ENCODE measurements around the gene NEDD4L.
"Not testable (repeated sequence)": the region's sequence is repeated elsewhere in the genome, so short reads cannot be mapped to it uniquely, and the experiment has no call there.

Gene NEDD4L

DNA sequence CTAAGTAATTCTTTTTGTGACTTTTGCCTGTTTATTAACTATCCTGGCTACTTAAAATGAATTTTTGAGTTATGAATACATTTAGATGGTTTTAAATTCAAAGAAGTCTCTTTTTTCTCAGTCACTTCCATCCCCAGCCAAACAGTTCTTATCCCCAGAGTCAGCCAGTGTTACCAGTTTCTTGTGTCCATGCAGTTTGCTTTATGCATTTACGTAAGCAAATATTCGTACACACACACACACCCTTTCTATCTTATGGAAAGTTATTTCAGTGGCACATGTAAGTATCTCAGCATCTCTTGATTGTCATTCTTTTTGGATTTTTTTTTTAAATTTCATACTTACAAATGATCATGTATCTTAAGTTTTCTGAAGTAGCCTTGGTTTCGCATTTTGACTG, 113.2 kb downstream of the NEDD4L start:
- DNase-seq (ENCODE audit: low spot score) = no peak

DNA sequence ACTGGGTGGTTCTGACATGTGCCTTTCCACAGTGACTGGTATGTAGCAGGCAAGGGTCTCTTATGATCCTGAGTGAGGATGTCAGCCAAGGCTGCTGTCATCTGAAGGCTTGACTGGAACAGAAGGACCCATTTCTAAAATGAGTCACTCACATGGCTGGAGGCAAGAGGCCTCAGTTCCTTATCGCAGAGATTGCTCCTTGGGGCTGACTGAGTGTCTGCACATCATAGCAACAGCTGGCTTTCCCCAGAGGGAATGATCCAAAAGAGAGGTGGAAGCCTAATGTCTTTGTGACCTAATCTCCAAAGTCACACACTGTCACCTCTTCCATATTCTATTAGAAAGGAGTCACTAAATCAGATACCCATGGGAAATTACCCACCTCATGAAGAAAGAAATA, 114.0 kb downstream of the NEDD4L start:
- no peak for DNase-seq (ENCODE audit: low spot score)

DNA sequence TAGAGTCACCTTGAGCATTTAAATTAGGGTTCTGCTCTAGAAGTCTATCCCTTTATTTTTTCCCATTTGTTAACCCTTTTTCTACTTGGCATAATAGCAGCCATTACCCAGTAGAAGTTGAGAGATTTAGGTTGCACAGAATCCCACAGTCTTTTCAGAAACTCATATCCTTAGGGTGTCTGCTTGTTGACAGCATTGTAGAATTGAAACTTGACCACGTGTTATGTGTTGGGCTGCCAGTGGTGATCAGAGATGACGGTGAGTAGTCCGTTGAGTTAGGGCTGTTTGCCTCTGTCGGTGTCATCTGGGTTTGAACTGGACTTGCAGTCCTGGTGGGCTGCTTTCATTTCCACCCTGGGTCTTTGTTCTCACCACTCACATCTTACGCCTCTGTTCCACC, 114.4 kb downstream of the NEDD4L start:
- DNase-seq (ENCODE audit: low spot score) = no peak

DNA sequence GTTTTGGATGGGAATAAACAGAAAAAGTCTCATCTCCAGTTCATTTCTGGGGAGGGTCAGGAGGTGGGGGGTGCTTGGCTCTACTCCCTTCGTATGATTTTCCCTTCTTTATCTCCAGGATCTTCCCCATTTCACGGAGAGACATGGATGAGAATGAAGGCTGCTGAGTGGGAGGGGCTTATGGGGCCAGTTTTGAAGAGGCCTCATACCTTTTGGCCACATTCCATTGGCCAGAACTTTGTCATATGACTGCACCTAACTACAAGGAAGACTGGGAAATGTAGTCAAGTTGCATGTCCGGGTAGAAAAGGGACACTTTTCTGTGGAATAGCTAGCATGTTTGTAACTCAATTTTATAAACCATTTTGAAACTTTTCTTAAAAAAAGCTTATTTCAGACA, 117.6 kb downstream of the NEDD4L start:
- DNase-seq (ENCODE audit: low spot score) = no peak

DNA sequence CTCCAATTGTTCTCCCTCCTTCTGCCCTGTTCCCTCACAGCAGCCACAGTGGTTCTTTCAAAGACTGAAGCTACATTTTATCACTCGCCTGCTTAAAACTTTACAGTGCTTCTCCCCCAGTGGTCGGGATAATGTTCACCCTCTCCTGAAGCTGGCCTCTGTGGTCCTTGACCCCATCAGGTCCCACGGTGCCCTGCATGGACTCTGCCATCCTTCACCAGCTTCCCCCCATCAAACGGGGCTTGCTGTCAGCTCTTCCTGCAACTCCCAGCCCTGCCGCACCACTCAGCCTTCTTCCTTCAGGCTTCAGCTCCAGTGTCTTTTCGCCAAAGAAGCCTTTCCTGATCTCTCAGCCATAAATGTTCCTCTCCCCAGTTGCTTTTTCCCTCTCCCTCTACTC, 118.1 kb downstream of the NEDD4L start:
- DNase-seq (ENCODE audit: low spot score) = no peak

DNA sequence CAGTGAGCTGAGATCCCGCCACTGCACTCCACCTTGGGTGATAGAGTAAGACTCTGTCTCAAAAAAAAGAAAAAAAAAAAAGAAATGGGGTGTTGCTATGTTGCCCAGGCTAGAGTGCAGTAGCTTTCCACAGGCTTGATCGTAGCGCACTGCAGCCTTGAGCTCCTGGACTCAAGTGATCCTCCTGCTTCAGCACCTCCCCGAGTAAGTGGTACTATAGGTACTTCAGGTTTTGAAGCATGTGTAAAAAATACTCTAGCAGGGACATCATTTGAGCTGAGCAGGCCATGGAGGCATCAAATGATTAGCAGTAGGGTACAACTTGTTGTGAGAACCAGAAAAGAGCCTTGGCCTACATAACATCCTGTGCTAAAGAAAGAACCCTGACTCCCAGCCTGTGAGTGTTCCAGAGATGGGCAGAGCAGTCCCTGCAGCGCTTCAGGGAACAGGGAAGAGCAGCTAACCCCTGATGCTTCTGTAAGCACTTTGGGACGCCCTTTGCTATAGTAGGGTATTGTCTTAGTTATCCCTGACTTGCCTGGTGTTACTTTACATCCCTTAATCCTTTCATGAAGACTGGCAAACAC, 119.1 kb downstream of the NEDD4L start:
- no peak for DNase-seq (ENCODE audit: low spot score)

DNA sequence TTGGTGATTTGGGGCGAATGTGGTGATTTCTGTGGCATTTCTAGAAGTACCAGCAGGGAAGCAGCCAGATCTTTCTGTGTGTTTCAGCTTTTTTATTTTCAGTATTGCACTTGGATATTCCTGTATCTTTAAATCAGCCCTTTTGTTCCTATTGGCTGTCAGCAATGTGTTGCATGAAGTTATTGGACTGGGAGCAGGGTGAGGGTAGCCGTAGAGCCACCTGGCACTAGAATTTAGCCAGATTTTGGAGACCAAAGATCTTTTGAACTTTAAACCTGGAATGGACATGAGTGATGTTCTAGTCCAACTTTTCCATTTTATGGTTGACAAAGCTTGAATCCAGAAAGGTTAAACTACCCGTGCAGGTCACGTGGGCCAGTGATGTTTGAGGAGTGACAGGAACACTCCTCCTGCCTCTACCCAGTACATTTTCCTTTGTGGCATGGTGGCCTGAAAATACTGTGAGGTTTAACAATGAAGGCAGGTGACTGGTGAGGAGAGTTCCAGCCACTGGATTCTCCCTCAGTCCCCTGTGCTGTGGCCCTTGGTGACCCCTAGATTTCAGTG, 122.3 kb downstream of the NEDD4L start:
- DNase-seq (ENCODE audit: low spot score) = no peak

DNA sequence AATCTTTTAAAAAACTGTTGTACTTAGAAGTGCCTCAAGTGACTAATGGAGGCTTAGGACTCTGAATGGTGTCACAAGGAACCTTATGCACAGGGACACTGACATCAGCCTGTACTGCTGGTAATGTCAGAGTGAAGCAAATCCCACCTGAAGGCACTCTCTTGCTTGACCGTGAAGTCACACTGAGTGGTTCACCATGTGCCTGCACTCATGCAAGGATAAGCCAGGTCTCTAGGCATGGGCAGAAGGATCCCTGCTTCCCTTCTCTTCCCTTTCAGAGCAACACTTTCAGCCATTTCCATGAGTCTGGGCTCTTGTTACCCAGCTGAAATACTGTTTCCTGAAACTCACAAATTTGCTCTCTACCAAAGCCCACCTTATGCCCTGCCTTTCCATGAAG, 123.0 kb downstream of the NEDD4L start:
- no peak for DNase-seq (ENCODE audit: low spot score)

DNA sequence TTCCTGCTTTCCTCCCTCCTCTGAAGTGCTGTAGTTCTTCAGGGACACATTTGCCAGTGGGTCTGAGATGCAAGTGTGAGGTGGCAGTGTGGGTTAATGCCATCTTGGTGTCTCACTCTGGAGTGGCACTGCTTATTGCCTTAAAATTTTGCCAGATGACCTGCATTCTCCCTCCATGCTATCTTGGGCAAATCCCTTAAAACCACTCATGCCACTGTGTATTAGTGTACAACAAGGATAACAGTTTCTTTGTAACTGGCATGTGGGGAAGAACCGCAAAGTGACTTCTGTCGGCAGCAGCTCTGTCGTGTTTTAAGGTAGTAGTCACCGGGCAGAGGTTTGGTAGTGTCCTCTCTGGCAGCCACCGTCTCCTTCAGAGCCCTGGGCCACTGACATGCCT, 124.2 kb downstream of the NEDD4L start:
- no peak for DNase-seq (ENCODE audit: low spot score)

DNA sequence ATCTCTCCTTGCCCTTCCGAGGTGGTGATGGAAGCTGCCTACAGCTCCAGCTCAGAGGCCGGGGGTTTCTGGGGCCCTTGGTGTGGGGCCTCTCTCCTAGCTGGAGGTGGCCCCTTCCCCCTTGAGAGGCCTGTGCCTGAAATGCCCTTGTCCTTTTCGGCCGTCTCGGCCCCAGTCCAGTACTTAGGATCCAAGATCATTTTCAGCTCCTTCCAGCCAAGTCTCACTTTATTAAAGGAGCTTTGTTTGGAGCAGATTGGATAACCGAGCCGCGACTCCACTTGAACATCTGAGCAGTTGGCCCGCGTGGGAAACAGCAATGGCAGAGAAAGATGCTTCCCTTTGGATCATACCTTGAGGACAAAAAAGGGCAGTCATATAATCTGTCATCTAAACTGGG, 125.0 kb downstream of the NEDD4L start:
- DNase-seq (ENCODE audit: low spot score) = no peak

DNA sequence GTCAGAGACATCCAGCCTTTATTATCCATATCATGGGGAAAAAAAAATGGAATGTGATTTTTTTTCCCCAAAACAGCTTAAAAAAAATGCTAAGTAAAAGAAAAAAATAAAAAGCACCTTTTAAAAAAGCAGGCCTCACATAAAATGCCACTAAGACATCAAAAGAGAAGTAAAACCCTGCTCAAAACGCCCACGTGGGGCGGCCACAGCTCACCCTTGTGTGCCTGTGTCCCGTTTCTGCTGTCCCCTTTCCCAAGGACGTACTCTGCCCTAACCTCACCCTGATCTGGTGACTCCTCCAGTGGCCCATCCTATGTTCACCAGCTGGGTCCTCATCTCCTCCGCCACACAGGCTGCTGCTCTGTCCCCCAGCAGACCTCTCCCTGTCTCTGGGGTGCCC, 125.4 kb downstream of the NEDD4L start:
- no peak for DNase-seq (ENCODE audit: low spot score)

DNA sequence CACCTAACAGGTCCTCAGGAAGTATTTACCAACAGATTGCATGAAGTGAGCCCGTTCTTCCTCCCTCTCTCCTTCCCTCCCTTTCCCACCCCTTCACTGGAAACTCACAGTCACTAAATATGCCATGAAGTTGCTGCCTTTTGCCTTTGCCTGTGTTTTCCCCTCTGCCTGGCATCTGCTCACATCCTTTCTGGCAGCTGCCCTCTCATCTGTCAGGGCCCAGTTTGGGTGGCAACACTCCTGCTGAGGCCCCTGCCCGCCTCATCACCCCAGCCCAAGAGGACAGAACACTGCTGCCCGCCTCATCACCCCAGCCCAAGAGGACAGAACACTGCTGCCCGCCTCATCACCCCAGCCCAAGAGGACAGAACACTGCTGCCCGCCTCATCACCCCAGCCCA, 126.0 kb downstream of the NEDD4L start:
- not testable (repeated sequence) for DNase-seq (ENCODE audit: low spot score)

DNA sequence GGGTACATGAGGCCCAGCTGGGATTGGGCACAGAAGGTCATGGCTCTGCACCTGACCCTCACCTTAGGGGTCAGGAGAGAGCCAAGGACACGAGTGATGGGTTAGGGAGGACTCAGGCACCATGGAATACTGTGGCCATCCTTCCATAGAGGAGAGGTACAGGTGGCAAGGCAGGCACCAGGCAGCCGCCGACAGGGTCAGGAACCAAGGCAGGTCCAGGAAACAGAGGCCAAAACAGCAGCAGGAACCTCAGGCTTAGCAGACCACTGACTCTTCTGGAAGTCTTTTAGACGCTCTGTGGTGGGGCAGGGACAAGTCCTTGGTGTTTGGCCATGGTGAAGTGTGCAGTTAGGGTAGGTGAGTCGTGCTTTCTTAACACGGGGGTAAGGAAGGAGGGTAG, 128.0 kb downstream of the NEDD4L start:
- DNase-seq (ENCODE audit: low spot score) = no peak

DNA sequence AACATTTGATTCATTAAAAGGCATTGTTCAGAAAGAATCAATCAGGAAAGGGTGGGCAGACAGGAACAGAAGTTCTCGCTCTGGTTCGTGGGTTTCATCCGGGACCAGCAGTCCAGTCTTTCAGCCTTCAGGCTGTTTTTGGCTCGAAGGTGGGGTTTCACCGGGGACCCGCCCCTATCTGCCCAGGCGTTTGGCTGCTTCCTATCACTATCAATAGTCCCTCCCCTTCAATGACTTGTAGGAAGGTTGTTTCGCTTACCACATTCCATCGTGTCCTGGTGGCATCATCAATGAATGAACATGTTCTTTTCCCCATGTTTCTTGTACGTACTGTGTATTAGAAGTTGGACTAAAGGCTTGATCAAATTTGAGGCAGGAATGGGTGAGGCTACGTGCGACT, 130.3 kb downstream of the NEDD4L start:
- DNase-seq (ENCODE audit: low spot score) = no peak

DNA sequence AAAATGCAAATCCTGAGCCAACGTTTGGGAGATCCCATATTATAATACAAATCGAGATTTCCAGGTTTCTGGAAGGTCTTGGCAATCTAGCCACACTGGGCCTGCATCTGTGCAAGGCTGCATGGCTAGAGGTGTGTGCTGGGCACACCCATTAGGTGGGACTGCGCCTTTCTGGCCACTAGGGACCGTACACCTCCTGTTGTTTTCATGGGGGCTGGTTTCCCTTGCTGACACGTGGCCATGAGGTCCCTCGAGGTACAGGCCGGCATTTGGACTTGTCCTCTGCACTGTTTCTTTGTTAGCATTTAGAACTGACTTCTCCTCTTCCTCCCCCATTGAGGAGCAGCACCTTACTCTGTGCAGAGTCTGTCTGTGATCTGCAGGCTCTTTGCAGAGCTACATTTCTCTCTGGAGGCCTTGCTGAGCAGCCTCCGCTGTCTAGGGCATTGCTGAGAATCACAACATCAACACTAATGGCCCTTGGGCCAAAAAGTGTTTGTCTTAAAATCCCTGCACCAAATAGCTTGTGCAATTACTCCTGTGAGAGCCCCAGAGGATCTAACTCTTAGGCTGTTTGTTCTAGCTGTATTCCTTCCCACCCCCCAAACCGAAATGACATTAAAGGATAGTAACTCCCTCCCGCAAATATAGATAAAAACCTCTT, 131.2 kb downstream of the NEDD4L start:
- no peak for DNase-seq (ENCODE audit: low spot score)

DNA sequence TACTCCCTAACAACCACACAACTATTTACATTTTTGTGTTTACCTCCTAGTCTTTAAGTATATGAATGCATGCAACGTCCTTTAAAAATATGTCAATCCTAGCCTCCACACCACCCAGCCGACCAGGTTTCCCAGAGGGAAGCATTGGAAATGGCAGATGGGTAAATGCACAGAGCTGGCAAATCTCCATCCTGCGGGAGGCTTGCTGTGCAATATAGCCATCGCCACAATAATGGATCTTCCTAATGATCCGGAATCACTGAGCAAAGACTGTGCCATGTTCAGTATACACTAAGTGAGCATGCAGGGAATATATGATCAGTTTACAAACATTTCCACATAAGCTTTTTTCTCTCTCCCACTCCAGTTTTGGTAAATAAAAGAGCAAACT, 131.8 kb downstream of the NEDD4L start:
- DNase-seq (ENCODE audit: low spot score) = no peak

DNA sequence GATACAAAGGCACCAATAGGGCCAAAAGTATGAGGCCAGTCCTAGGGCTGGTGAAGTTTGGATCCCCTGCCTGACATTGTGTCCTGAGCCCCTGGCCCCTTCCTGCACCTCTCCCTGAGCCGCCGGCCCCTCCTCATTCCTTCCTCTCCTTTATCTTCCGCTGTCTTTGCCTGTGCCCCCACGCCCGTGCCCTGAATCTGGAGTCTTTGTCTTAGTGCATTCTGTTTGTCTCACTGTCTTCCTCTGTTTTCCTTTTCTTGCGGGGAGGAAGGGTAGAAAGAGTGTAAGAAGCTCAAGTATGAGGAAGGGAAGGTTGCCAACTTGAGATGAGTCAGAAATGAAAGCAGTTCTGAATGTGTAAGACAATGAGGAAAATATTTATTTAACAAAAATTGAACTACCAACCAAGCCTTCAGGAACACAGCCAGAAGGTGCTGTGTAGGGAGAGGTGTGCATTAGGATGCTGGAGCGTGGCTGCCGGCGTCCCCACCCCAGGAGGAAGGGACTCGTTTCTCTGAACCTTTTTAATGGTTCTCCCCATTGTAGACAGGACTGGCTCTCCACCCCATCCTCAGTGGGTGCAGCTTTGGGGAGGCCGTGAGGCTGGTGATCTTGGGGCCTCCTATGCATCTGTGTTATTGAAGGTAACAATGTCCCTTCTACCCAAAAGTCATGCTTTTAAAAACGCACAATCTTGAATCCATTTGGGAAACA, 133.1 kb downstream of the NEDD4L start:
- DNase-seq (ENCODE audit: low spot score) = no peak

DNA sequence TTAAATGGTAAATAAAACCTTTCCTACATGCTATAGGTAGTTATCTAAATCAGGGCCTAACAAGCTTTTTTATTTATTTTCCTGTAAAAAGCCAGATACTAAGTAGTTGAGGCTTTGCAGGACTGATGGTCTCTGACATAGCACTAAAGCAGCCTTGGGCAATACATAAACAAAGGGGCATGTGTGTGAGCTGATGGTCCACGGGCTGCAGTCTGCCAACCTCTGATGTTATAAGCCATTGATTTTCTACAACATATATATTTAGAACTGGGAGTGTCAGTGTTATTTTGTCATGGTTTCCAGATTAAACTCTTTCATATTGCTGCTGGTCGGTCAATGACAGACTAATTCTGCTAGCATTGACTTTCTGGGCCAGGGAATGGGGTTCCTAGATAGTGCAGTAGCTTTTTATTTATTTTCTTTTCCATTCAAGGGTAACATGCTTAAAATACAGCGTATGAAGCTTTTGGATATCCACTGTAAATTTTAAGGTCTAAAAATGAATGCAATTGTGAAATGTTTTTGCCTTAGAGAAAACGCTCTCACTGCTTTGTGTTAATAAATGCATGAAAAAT, 134.0 kb downstream of the NEDD4L start:
- DNase-seq (ENCODE audit: low spot score) = no peak

DNA sequence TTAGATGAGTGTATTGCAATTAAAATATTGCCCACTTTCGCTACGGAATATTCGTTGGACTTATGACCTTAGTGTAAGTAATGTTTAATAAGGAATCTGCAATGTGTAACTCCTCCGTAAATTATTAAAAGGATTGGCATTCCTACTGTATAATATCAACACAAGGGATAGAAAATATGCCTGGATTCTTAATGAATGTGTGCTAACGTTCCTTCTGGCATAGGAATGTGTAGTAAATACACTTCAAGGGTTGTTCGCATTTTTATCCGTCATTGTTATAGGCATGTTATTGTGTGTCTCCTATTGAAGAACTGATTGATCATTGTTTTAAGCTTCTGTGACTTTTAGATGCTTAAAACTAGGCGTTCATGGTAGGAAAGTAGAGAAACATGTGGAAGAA, 134.5 kb downstream of the NEDD4L start:
- DNase-seq (ENCODE audit: low spot score) = no peak

DNA sequence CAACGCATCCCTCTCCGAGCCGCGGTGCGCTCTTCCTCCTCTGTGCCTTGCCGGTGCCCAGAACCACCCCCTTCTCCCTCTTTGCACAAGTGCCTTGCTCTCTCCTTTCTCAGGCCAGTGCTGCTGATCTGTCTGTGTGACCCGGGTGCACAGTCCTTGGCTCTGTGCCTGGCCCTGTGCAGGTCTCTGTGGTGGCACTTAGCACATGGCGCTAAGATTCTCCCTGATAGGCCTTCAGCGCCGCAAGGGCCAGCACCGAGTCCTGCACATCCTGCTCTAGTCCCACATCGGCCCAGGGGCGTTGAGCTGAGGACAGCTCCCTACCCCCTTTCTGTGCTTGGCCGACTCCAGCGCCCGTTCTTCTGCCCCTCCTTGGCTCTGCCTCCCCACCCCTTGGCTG, 136.1 kb downstream of the NEDD4L start:
- no peak for DNase-seq (ENCODE audit: low spot score)

DNA sequence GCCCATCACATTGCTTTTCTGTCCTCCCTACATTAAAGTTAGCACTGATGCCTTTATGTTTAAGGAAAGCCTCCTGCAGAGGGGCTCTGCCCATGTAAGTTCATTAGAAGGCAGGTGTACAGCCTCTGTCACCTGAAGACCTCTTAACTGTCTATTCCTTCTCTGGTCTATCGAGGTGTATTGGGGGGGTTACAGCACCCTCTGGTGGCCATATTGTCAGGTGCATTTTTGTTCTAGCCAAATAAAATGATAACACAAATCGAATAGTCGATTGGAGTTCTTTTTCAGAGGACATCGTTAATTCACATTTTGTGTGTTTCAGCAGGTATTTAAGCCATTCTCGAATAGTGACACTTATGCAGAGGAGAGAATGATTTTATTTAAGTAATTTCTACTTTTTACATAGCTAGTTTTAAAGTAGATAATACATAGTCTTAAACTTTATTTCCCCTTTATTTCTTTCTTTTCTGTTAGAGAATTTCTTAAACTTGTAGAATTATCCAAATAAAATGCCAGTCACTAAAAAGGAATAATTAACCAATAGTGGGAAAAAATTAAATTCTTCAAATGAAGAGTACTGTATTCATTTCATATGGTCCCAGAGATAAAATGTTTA, 136.8 kb downstream of the NEDD4L start:
- DNase-seq (ENCODE audit: low spot score) = no peak

DNA sequence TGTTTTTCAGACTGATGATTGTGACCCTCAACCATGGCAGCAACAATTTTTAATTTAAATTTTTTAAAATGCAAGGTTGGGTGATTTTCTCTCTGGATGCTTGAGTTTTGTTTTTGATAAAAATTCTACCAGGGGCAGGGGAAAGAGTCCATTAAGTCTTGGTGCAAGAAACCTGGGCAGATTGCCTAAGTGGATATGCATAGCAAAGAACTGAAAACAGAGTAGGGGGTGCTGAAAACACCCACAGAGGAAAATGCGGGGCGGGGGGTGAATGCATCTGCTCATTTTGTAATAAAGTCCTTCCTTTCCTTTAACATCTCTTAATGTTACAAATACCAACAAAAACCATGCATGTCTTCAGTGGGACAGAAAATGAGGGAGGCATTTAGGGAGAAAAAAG, 138.0 kb downstream of the NEDD4L start:
- no peak for DNase-seq (ENCODE audit: low spot score)

DNA sequence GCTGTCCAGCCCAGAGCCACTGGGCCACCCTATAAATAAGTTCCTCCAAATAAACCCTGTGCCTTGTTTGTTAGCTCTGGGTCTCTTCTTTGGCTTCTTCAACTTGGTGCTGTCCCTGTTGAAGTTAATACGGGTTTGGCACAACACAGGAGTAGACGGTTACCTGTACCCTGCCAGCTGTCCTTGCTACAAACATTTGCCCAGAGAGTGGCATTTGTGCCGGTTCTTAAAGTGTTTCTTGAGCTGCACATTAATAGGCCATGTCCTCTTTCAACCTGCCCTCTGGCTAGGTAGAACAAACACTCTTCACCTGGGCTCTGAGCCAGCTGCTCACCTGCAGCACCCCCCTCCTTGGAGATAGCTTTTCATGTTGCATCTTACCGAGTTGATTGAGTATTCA, 139.2 kb downstream of the NEDD4L start:
- DNase-seq (ENCODE audit: low spot score) = no peak
